H9 (cell line): ENCODE data around the gene NPRL2. TPM values are rescaled to one million over a fixed set of nuclear protein-coding genes. Genes with fewer than 3 reads are reported as not detected.

Experiments
- DNase-seq: peaks from one replicate; pipeline ENCODE4 v3.0.0-alpha.2; 2017
- H2AFZ ChIP-seq: one replicate; pipeline ENCODE4 v1.6.1; 2013; ENCODE audit warnings: mild to moderate bottlenecking, low read length, control low read depth, moderate library complexity
- H2AK5ac ChIP-seq: 2 replicates; pipeline ENCODE4 v1.6.1; 2013; ENCODE audit warnings: low read length, control low read depth, mixed read lengths; ENCODE audit not compliant: insufficient read length
- H2BK120ac ChIP-seq: one replicate; pipeline ENCODE4 v1.6.1; 2013; ENCODE audit warnings: low read depth, mild to moderate bottlenecking, low read length, control low read depth, inconsistent platforms; ENCODE audit not compliant: poor library complexity, severe bottlenecking
- H2BK12ac ChIP-seq: 2 replicates; pipeline ENCODE4 v1.6.1; 2013; ENCODE audit warnings: low read length, control low read depth, mixed read lengths, low read depth; ENCODE audit not compliant: insufficient read length
- H2BK15ac ChIP-seq: 2 replicates; pipeline ENCODE4 v1.6.1; 2013; ENCODE audit warnings: low read depth, low read length, control low read depth
- H2BK20ac ChIP-seq: one replicate; pipeline ENCODE4 v1.6.1; 2013; ENCODE audit warnings: low read depth, mild to moderate bottlenecking, low read length, control low read depth, inconsistent platforms; ENCODE audit not compliant: poor library complexity, severe bottlenecking
- H2BK5ac ChIP-seq: 2 replicates; pipeline ENCODE4 v1.6.1; 2013; ENCODE audit warnings: low read length, control low read depth, mixed read lengths; ENCODE audit not compliant: insufficient read length
- H3K14ac ChIP-seq: 2 replicates; pipeline ENCODE4 v1.6.1; 2013; ENCODE audit warnings: low read length, control low read depth; ENCODE audit not compliant: insufficient read depth
- H3K18ac ChIP-seq: 2 replicates; pipeline ENCODE4 v1.6.1; 2013; ENCODE audit warnings: low read depth, mild to moderate bottlenecking, mixed read lengths, low read length, control low read depth; ENCODE audit not compliant: insufficient read length
- H3K23ac ChIP-seq: 2 replicates; pipeline ENCODE4 v1.6.1; 2013; ENCODE audit warnings: low read length, control low read depth, mixed read lengths, low read depth; ENCODE audit not compliant: insufficient read length
- H3K23me2 ChIP-seq: 2 replicates; pipeline ENCODE4 v1.6.1; 2013; ENCODE audit warnings: low read depth, mild to moderate bottlenecking, mixed read lengths, low read length, control low read depth; ENCODE audit not compliant: insufficient read length, poor library complexity, severe bottlenecking
- H3K27ac ChIP-seq: 2 replicates; pipeline ENCODE4 v1.5.1; 2013; ENCODE audit warnings: low read length, control low read depth, mixed read lengths, low read depth; ENCODE audit not compliant: insufficient read length
- H3K27me3 ChIP-seq: 2 replicates; pipeline ENCODE4 v1.6.1; 2013; ENCODE audit warnings: low read length, control low read depth, inconsistent platforms; ENCODE audit not compliant: insufficient read depth
- H3K4ac ChIP-seq: 2 replicates; pipeline ENCODE4 v1.6.1; 2013; ENCODE audit warnings: low read depth, mild to moderate bottlenecking, control low read depth, inconsistent platforms, low read length, moderate library complexity
- H3K4me1 ChIP-seq: 2 replicates; pipeline ENCODE4 v1.6.1; 2013; ENCODE audit warnings: low read length, control low read depth, inconsistent platforms; ENCODE audit not compliant: insufficient read depth
- H3K4me2 ChIP-seq: 2 replicates; pipeline ENCODE4 v1.6.1; 2013; ENCODE audit warnings: low read length, control low read depth, mixed read lengths; ENCODE audit not compliant: insufficient read length, insufficient read depth
- H3K56ac ChIP-seq: 2 replicates; pipeline ENCODE4 v1.6.1; 2013; ENCODE audit warnings: low read depth, mild to moderate bottlenecking, mixed read lengths, low read length, control low read depth; ENCODE audit not compliant: insufficient read length
- H3K79me1 ChIP-seq: 2 replicates; pipeline ENCODE4 v1.6.1; 2013; ENCODE audit warnings: low read depth, mild to moderate bottlenecking, moderate library complexity, low read length, control low read depth, inconsistent platforms; ENCODE audit not compliant: insufficient read depth, poor library complexity, severe bottlenecking
- H3K79me2 ChIP-seq: 2 replicates; pipeline ENCODE4 v1.6.1; 2013; ENCODE audit warnings: low read length, control low read depth, inconsistent platforms; ENCODE audit not compliant: insufficient read depth
- H3K9ac ChIP-seq: 2 replicates; pipeline ENCODE4 v1.6.1; 2013; ENCODE audit warnings: low read length, control low read depth, mixed read lengths; ENCODE audit not compliant: insufficient read length; ENCODE audit errors: extremely low read depth
- H3K9me3 ChIP-seq: one replicate; pipeline ENCODE4 v1.6.1; 2013; ENCODE audit warnings: low read depth, low read length, inconsistent platforms; ENCODE audit not compliant: control insufficient read depth
- H3T11ph ChIP-seq: one replicate; pipeline ENCODE4 v1.6.1; 2013; ENCODE audit warnings: mild to moderate bottlenecking, low read length, control low read depth, inconsistent platforms
- H4K20me1 ChIP-seq: one replicate; pipeline ENCODE4 v1.6.1; 2013; ENCODE audit not compliant: control insufficient read depth, insufficient read length, insufficient read depth
- H4K5ac ChIP-seq: 2 replicates; pipeline ENCODE4 v1.6.1; 2013; ENCODE audit warnings: low read depth, mild to moderate bottlenecking, mixed read lengths, low read length, control low read depth; ENCODE audit not compliant: insufficient read length
- H4K8ac ChIP-seq: replicated peaks from 2 replicates; pipeline ENCODE4 v1.6.1; 2013; ENCODE audit warnings: low read length, control low read depth, mixed read lengths, low read depth; ENCODE audit not compliant: insufficient read length
- H4K91ac ChIP-seq: 2 replicates; pipeline ENCODE4 v1.6.1; 2013; ENCODE audit warnings: low read depth, mild to moderate bottlenecking, moderate library complexity, mixed read lengths, low read length, control low read depth; ENCODE audit not compliant: insufficient read length
- H3K27ac Mint-ChIP-seq, 3 experiments: 2 replicates in 2 of 3; 3 replicates in 1 of 3; pipeline ENCODE4 v1.8.0; 2020 to 2021; ENCODE audit warnings: mixed read lengths in 3 of 3, mild to moderate bottlenecking in 1 of 3, moderate library complexity in 1 of 3
- H3K27me3 Mint-ChIP-seq: 2 replicates; pipeline ENCODE4 v1.8.0; 2021; ENCODE audit warnings: low read depth, mild to moderate bottlenecking, moderate library complexity, mixed read lengths
- H3K36me3 Mint-ChIP-seq, 3 experiments: 2 replicates in 2 of 3; 3 replicates in 1 of 3; pipeline ENCODE4 v1.8.0; 2020 to 2021; ENCODE audit warnings: low read depth in 3 of 3, mixed read lengths in 3 of 3; ENCODE audit not compliant: insufficient read depth in 1 of 3
- H3K4me1 Mint-ChIP-seq, 2 experiments: 2 replicates each; pipeline ENCODE4 v1.8.0; 2020; ENCODE audit warnings: mixed read lengths in 2 of 2
- H3K4me3 Mint-ChIP-seq, 2 experiments: 2 replicates in 1 of 2; 3 replicates in 1 of 2; pipeline ENCODE4 v1.8.0; 2020 to 2021; ENCODE audit warnings: mild to moderate bottlenecking in 2 of 2, mixed read lengths in 2 of 2, moderate library complexity in 1 of 2
- H3K9me3 Mint-ChIP-seq, 2 experiments: 2 replicates in 1 of 2; 3 replicates in 1 of 2; pipeline ENCODE4 v1.8.0; 2020; ENCODE audit warnings: mild to moderate bottlenecking in 2 of 2, mixed read lengths in 2 of 2, moderate library complexity in 1 of 2
- WGBS: extraction: QIAGEN DNeasy Blood & Tissue Kit; methylation state at CpG from one replicate; pipeline ENCODE4 v1.1.7; 2013; ENCODE audit warnings: missing lambda C conversion rate, low lambda C conversion rate, mixed read lengths; ENCODE audit not compliant: insufficient read length; ENCODE audit errors: extremely low coverage; 5-methylcytosine and 5-hydroxymethylcytosine counted together
- total RNA-seq: library from RNA; stranded (reverse); gene quantifications from 2 replicates; pipeline ENCODE4 v1.2.1, GENCODE V29; 2021
- TF ChIP-seq, protein P1 (sequence below): fragments of 200-600 bp; sonication (generic); conservative IDR thresholded peaks from 3 replicates; pipeline ENCODE4 v1.8.0; 2021; ENCODE audit warnings: antibody characterized with exemption, mild to moderate bottlenecking

Gene NPRL2
- total RNA-seq, 1 experiment from 2014 or later, result 23.4 TPM

DNA sequence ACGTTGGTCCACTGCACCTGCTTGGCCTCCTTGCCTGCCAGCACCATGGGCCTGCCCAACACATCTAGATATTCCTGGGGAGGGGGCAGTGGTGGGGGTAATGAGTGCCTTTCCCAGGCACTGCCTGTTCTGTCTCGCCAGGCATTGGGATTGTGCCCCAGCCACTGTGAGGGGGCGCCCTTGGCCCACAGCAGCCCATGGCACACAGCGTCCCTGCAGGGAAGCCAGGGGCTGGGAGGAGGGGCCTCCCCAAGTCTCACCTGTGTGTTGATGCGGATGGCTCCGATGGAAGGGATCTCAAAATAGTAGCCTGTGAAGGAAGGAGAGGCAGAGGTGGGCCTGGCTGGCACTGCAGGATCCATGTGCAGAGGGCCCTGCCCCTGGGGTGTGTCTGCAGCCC lies 27.4 kb upstream of the NPRL2 start:
- H4K20me1 ChIP-seq, result peaks cover 2% of the 10 kb centered on the region
- H3K56ac ChIP-seq, result no peak overlapping the region
- H3K9me3 ChIP-seq, result no peaks in the 10 kb centered on the region
- H3K18ac ChIP-seq, result no peak overlapping the region
- Mint-ChIP-seq H3K4me3 (no peak overlapping the region), H3K4me1 (peaks cover 11 to 38% of the 10 kb centered on the region in 2 experiments; a peak in 3 of 4 replicates), H3K27ac (no peak overlapping the region; a peak in 1 of 7 replicates), H3K27me3 (peaks cover 3% of the 10 kb centered on the region), H3K36me3 (peaks cover 0 to 4% (median 0%) of the 10 kb centered on the region in 3 experiments; a peak in 1 of 7 replicates), H3K9me3 (no peaks in the 10 kb centered on the region)
- H3K79me2 ChIP-seq, result no peaks in the 10 kb centered on the region
- no peak overlapping the region for H3K9ac ChIP-seq
- H3T11ph ChIP-seq, result no peak overlapping the region
- no peak overlapping the region for H3K4ac ChIP-seq
- no peak overlapping the region for H3K4me2 ChIP-seq
- H2BK20ac ChIP-seq, result no peak overlapping the region
- H2BK5ac ChIP-seq, result no peak overlapping the region
- H4K5ac ChIP-seq, result no peak overlapping the region
- no CpG with 5 or more reads among the region's 6 CpGs for WGBS
- H3K23me2 ChIP-seq, result no peaks in the 10 kb centered on the region
- no peak overlapping the region for H2BK15ac ChIP-seq
- DNase-seq, result no peak
- H2AK5ac ChIP-seq, result no peak overlapping the region
- H2BK12ac ChIP-seq, result no peak overlapping the region
- no peak overlapping the region for H2AFZ ChIP-seq
- no peak overlapping the region for H4K91ac ChIP-seq
- no peaks in the 10 kb centered on the region for H3K79me1 ChIP-seq
- no peak overlapping the region for H3K14ac ChIP-seq
- no peak overlapping the region for H4K8ac ChIP-seq
- H3K4me1 ChIP-seq, result no peaks in the 10 kb centered on the region
- H3K27me3 ChIP-seq, result no peaks in the 10 kb centered on the region
- no peak overlapping the region for H3K27ac ChIP-seq
- TF ChIP-seq, protein P1, sequence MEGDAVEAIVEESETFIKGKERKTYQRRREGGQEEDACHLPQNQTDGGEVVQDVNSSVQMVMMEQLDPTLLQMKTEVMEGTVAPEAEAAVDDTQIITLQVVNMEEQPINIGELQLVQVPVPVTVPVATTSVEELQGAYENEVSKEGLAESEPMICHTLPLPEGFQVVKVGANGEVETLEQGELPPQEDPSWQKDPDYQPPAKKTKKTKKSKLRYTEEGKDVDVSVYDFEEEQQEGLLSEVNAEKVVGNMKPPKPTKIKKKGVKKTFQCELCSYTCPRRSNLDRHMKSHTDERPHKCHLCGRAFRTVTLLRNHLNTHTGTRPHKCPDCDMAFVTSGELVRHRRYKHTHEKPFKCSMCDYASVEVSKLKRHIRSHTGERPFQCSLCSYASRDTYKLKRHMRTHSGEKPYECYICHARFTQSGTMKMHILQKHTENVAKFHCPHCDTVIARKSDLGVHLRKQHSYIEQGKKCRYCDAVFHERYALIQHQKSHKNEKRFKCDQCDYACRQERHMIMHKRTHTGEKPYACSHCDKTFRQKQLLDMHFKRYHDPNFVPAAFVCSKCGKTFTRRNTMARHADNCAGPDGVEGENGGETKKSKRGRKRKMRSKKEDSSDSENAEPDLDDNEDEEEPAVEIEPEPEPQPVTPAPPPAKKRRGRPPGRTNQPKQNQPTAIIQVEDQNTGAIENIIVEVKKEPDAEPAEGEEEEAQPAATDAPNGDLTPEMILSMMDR, result peak; percentile 44
- no peak overlapping the region for H2BK120ac ChIP-seq
- no peak overlapping the region for H3K23ac ChIP-seq
